ENCODE measurements around the gene LNPK. TPM values are rescaled to one million over a fixed set of nuclear protein-coding genes. Genes with fewer than 3 reads are reported as not detected.
A peak's percentile ranks its signal among the peaks of the same experiment; 100 is the strongest.
"Not testable (repeated sequence)": the region's sequence is repeated elsewhere in the genome, so short reads cannot be mapped to it uniquely, and the experiment has no call there.

The LNPK gene
- total RNA-seq = 4.2 and 5.7 TPM in 2 replicates

DNA sequence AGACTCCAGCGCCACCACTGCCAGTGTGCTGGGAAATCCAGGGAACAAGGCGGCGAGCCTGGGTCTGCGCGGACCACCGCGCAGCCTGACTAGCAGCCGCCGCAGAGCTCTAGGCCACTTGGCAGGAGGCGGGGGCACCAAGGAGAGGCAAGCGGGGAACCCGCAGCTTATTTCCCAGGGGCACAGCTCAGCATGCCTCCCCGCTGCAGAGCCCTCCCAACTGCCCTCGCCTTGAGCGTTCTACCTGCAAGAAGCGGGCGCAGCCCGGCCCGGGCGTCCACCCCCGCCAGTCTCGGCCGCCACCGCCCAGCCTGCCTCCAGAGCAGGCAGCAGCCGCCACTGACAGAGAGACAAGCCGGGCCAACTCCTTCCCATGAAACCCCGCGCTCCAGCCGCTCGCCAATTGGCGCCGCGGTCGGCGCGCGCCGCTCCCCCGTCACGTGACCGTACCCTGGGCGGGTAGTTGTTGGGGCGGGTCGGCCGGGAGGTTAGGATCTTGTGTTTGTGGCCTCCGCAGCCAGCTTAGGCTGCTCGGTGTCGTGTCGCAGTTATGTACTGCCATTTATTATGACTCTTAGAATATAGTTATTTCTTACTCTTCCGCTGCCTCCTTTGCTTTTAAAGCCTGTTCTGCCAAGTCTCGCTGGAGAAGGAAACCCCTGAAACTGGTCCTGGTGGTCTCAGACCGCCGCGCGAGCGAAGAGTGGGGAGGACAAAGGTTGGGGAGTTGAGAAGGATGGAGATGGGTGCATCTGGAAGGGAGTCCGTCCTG lies at the start of gene LNPK:
TSS of gene LNPK (minus strand) at position 352 of the 772 bp plus-strand sequence. CDS start 6,683 bp downstream, outside the sequence.
- peak; percentile 66 to 91 for DNase-seq (ENCODE audit: low read depth in 2 of 2)

- DNase-seq (ENCODE audit: low read depth in 2 of 2) = no peak
These were observed 37.3 kb upstream of the LNPK start for GRCh38 chr2:176039375-176039774.

DNA sequence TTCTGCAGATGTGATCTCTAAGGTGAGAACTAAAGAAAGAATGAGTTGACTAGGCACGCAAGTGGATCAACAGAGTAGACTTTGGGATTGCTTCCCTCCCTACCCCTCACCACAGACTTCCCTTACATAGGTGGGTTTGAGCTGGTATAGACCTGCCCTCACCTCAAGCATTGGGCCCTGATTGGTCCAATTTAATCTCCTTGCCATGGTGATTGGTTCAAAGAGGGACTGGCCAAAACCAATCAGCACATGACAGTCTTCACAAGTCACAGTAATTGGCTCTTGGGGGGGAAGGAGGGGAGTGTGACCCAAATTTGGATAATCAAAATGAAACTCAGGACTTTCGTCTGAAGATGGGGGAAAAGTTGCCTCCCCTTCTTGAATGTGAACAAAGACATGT lies 36.6 kb upstream of the LNPK start:
- DNase-seq (ENCODE audit: low read depth in 2 of 2) = no peak

DNA sequence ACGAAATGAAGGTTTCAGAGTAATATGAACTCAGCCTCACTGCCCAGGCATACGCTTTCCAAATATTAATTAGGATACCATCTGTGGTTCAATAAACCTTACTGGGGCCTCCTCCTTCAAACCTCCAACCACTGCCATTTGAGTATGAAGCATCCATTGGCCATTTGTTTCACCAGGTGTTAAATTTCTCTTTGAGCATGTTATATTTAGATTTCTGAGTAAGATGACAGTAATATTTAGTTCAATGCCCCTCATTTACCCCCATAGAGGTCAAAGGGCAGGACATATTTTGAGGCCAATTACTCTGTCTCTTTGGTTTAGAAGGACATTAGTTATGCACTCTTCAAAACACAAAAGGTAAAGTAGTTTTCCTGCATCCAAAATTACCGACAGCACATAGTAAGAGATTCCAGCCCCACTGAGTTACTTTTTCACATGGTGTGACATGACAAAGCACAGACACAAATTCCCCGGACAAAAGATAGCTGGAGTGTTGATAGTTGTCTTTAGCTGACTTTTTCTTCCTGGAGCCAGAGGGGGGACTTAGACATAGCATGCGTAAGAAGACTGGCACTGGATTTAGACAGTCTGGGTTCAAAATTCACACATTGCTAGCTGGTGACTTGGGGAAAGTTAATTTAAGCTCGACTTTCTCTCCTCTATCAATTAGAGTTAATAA lies 33.1 kb upstream of the LNPK start:
- DNase-seq (ENCODE audit: low read depth in 2 of 2) = no peak

DNA sequence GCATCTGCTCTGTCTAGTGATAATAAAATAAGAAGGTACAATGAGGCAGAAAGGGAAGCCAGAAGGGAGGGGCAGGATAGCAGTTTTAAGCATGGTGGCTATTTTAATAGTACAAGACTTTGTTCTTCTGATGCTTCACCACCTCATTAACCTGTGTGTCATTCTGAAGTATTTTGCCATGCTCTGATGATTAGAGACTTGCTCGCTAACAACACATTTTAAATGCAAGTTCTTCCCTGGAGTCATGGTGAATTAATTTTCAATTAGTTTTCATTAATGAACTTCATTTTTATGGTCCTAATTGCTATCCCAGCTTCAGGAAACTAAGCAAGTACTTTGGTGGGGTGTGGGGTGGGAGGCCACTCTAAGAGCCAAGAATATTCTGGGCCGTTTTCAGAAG lies 25.7 kb upstream of the LNPK start:
- DNase-seq (ENCODE audit: low read depth in 2 of 2) = no peak

DNA sequence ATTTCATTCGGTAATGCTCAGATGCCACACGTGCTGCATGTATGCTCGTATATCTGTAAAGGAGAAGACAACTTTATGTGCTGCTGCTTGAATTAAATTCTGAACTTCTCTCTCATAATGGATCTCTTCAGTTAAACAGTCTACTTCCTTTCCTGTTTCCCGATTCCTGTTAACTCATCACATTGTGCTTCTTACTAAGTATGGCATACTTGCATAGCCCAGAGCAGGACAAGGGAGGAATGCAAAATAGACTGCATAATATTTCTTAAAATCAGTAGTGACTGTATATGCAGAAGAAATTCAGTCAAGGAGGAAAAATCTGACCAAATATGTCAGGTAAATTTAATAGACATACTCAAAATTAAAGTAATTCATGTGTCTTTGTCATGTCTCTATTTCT lies 23.9 kb upstream of the LNPK start:
- DNase-seq (ENCODE audit: low read depth in 2 of 2) = no peak

DNA sequence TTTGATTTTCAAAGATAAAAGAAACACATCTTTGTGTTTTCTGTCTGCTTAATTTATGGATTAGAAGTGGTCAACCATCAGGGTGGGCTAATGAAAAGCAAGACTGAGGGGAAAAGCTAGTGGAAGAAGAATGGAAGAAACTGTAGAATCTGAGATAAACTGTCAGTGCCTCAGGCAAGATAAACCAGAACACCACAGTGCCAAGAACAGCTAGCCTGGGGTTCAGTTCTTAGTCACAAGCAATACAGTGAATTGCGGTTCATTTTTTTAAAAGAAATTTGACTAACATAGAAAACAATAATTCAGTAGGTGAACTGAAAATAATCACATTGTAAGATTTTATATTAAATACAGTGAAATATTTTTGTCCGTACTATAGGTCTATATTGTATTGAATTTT lies 22.0 kb upstream of the LNPK start:
- DNase-seq (ENCODE audit: low read depth in 2 of 2) = no peak

GRCh38 chr2:176022048-176022447 lies 20.0 kb upstream of the LNPK start:
- DNase-seq (ENCODE audit: low read depth in 2 of 2) = no peak

GRCh38 chr2:176020400-176020799 lies 18.3 kb upstream of the LNPK start:
- no peak for DNase-seq (ENCODE audit: low read depth in 2 of 2)

DNA sequence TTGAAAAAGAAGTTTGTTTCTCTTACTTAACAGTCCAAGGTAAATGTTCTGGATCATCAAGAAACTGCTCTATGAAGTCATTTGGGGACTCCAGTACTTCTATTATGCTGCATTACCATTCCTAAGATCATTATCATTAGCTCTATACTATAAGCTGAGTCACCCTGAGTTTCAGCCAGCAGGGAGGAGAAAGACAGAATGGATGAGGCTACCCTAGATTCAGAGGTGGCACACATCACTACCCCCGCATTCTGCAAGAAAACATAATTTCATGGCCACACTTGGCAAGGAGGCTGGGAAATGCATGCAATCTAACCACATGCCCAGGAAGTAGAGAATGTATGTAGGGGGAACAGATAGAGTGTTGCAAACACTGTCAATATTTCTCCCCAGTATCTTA lies 16.6 kb upstream of the LNPK start:
- DNase-seq (ENCODE audit: low read depth in 2 of 2) = no peak

DNA sequence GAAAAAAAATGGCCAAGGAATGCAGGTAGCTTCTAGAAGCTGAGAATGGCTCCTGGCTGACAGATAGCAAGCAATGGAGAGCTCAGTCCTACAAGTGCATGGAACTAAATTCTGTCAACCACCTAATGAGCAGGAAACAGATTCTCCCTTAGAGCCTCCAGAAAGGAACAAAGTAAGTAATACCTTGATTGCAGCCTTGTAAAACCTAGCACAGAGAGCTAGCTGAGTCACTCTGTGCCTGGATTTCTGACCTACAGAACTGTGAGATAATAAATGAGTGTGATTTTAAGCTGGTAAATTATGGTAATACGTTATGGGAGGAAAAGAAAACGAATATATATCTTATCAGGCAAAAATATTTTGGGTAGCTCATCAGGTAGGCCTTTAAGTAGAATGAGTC lies 7.4 kb upstream of the LNPK start:
- no peak for DNase-seq (ENCODE audit: low read depth in 2 of 2)

GRCh38 chr2:176004934-176005333 lies 2.9 kb upstream of the LNPK start:
- DNase-seq (ENCODE audit: low read depth in 2 of 2) = no peak

- DNase-seq (ENCODE audit: low read depth in 2 of 2) = no peak
These were observed 1.9 kb upstream of the LNPK start for GRCh38 chr2:176003958-176004357.

GRCh38 chr2:176002688-176003210 lies 682 bp upstream of the LNPK start:
- peak in 1 of 2 donors; percentile 25 for DNase-seq (ENCODE audit: low read depth in 2 of 2)

GRCh38 chr2:176001281-176001915 lies 669 bp downstream of the LNPK start:
- peak; percentile 29 to 57 for DNase-seq (ENCODE audit: low read depth in 2 of 2)

DNA sequence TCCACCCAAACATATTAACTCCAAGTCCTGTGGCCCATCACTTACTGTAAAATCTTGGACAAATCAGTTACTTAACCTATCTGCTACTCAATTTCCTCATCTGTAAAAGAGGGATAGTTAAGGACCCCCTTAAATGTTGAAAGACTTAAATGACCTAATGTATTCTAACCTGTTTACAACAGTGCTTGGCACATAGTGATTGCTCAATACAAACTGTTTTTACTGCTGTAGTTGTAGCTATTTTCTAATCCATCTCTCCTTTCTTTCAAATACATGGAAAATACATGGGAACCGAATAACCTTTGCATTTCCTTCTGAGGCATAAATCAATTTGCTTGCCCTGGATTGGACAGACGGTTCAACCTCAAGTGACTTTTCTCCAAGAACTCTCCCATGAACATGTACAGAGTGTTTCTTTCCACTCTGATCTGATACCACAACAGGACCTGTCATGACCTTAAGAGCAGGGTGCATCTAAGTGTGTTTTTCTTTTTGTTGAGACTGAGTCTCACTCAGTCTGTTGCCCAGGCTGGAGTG lies 2.7 kb downstream of the LNPK start:
- DNase-seq (ENCODE audit: low read depth in 2 of 2) = no peak

- DNase-seq (ENCODE audit: low read depth in 2 of 2) = no peak
These were observed 12.0 kb downstream of the LNPK start for GRCh38 chr2:175990099-175990498.

DNA sequence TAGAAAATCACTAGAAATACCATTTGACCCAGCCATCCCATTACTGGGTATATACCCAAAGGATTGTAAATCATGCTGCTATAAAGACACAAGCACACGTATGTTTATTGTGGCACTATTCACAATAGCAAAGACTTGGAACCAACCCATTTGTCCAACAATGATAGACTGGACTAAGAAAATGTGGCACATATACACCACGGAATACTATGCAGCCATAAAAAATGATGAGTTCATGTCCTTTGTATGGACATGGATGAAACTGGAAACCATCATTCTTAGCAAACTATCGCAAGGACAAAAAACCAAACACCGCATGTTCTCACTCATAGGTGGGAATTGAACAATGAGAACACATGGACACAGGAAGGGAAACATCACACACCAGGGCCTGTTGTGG lies 14.9 kb downstream of the LNPK start:
- DNase-seq (ENCODE audit: low read depth in 2 of 2) = not testable (repeated sequence)

GRCh38 chr2:175984846-175985245 lies 17.2 kb downstream of the LNPK start:
- no peak for DNase-seq (ENCODE audit: low read depth in 2 of 2)

DNA sequence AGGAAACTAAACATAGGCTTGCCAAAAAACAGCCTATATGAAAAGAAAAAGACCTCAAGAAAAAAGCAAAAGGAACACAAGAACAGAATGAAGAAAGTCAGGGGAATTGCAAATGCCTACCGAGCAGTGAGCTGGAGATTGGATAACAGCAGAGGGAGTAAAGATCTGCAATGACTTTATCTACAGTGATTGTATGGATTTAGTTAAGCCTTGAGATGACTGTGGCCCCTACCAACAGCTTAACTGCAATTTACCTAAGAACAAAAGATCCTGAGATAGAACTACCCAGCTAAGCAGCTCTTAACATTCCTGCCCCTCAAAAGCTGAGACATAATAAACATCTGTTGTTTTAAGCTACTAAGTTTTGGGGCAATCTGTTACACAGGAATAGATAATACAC lies 20.5 kb downstream of the LNPK start:
- no peak for DNase-seq (ENCODE audit: low read depth in 2 of 2)

- no peak for DNase-seq (ENCODE audit: low read depth in 2 of 2)
These were observed 25.5 kb downstream of the LNPK start for GRCh38 chr2:175976391-175977157.
